GM19468 (cell line): ENCODE data around the gene PEX10.
"Not testable (repeated sequence)": the region's sequence is repeated elsewhere in the genome, so short reads cannot be mapped to it uniquely, and the experiment has no call there.

Experiments used
- ATAC-seq: cut with Tn5 transposase; IDR thresholded peaks from one replicate; pipeline ENCODE4 v1.9.1; 2021; ENCODE audit warnings: mild to moderate bottlenecking, moderate library complexity, moderate number of reproducible peaks; ENCODE audit not compliant: unreplicated experiment; ENCODE audit errors: extremely low read depth

The PEX10 gene

GRCh38 chr1:2444138-2444591, 31.8 kb upstream of the PEX10 start:
- ATAC-seq, result no peak

DNA sequence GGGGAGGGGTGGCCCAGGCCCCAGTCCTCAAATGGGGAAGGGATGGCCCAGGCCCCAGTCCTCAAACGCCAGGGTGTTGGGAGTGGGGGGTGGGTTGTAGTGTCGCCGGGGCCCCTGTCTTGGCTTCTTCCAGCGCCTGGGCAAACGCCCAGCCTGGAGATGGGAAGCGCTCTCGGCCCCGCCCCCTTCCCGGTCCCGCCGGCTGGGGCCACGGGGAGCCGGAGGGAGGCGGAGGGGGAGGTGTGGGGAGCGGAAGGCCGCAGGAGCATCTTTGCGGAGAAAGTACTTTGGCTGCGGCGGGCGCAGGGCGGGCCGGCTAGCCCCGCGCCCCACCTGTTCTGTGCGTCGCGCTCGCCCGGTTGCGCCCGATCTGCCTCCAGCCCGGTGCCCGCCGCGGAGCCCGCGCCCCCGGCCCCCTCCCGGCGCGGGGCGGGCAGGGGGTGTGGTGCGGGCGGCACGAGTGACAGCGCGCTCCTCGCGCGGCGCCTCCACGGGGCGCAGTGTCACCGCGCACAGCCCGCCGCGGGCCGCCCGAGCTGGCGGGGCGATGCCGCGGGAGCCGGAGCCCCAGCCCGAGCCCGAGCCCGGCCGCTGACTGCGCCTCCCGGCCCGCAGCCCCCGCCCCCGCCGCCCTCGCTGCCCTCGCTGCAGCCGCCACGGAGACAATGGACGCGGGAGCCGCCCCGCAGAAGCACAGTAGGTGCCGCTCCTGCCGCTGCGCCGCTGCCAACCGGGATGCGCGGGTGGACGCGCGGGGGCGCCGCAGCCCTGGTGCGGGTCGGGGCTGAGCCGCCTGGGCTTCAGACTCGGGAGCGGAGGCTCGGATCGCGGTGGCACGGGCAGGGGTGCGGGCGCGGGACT, 31.1 kb upstream of the PEX10 start:
- ATAC-seq, result no peak

- no peak for ATAC-seq
Observed at GRCh38 chr1:2442661-2443060, 30.3 kb upstream of the PEX10 start.

- ATAC-seq, result no peak
Observed at GRCh38 chr1:2441746-2442145, 29.4 kb upstream of the PEX10 start.

GRCh38 chr1:2440346-2440745, 28.0 kb upstream of the PEX10 start:
- not testable (repeated sequence) for ATAC-seq

- ATAC-seq, result no peak
Observed at GRCh38 chr1:2439369-2439768, 27.0 kb upstream of the PEX10 start.

- no peak for ATAC-seq
Observed at GRCh38 chr1:2438641-2439040, 26.3 kb upstream of the PEX10 start.

DNA sequence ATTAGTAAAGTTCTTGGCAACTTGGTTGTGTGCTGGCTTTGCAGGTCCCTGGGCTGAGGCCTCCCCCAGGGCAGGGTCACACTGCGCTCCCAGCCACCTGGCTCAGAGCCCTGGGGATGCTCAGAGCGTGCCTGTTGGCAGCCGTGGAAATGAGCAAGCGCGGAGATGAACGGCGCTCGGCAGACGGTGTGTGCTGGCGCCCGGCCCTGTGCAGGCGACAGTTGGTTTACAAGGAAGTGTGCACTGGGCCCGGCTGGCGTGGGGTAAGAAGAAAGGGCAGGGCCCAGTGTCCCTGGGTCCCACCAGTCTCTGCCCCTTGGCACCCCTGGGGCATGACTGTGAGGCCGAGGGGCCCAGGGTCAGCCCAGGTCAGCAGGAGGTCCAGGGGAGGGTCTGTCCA, 25.7 kb upstream of the PEX10 start:
- ATAC-seq, result no peak

- no peak for ATAC-seq
Observed at GRCh38 chr1:2437617-2438016, 25.3 kb upstream of the PEX10 start.

- ATAC-seq, result no peak
Observed at GRCh38 chr1:2436876-2437275, 24.5 kb upstream of the PEX10 start.

GRCh38 chr1:2435746-2436355, 23.5 kb upstream of the PEX10 start:
- ATAC-seq, result no peak

DNA sequence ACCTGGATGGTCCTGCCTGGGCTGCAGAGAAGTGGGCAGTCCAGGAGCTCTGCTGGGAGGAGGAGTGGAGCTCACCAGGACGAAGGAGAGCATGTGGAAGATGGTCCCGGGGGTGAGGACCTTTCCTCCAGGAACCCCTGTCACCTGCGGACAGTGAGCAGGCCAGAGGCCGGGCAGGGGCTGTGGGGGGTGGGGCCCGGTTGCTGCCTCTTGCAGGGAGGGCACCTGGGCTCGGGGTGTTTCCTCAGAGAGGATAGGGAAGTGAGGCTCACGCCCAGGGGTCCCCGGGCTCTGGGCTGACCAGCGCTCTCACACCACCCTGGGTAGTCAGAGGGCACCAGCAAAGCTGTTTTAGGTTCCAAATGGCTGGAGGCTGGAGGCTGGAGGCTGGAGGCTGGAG, 22.7 kb upstream of the PEX10 start:
- ATAC-seq, result no peak

GRCh38 chr1:2433936-2434655, 21.7 kb upstream of the PEX10 start:
- ATAC-seq, result no peak

GRCh38 chr1:2433196-2433595, 20.8 kb upstream of the PEX10 start:
- ATAC-seq, result no peak

- no peak for ATAC-seq
Observed at GRCh38 chr1:2432441-2432844, 20.1 kb upstream of the PEX10 start.

- no peak for ATAC-seq
Observed at GRCh38 chr1:2431518-2431917, 19.2 kb upstream of the PEX10 start.

DNA sequence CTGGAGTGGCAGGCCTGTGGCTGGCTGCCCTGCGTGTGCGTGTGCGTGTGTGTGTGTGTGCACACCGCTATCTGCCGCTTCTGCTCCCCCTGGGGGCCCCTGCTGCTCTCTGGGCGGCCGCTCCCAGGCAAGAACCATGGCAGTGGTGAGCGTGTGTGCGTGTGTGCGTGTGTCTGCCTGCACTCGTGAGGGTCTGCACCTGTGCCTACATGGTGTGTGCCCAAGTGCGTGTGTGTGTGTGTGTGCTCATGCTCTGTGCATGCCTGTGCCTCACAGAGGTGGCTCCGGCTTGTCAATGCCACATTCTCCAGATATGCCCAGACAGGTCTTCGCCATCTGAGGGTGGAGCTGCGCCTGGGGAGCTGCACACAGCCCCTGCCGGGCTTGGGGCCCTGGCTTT, 18.7 kb upstream of the PEX10 start:
- no peak for ATAC-seq

DNA sequence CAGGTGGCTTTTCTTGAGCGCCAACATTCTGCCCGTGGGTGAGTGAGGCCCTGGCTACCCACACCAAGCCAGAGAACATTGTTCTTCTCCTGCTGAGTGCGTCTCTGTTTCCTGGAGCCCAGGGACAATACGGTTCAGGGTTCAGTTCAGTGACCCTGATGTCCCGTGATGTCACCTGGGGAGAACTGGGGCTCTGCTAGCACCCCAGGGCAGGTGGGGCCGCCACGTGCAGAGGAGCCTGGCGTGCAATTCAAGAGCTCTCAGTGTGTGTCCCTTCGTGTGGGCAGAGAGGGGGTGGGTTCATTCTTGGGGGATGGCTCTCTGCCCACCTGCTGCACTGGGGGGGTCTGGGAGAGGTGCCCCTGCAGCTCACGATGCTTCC, 18.2 kb upstream of the PEX10 start:
- ATAC-seq, result no peak

- ATAC-seq, result no peak
Observed at GRCh38 chr1:2429780-2430591, 17.6 kb upstream of the PEX10 start.

GRCh38 chr1:2428490-2428889, 16.1 kb upstream of the PEX10 start:
- no peak for ATAC-seq
